A172 (cell line): ENCODE data around the gene KLKB1. TPM values are rescaled to one million over a fixed set of nuclear protein-coding genes. Genes with fewer than 3 reads are reported as not detected.
"Not testable (repeated sequence)": the region's sequence is repeated elsewhere in the genome, so short reads cannot be mapped to it uniquely, and the experiment has no call there.

ENCODE experiments used
- DNase-seq: peaks from one replicate; pipeline ENCODE4 v3.0.0-alpha.2; 2015; ENCODE audit warnings: low spot score
- total RNA-seq: library from RNA; depleted of rRNA; stranded (reverse); fragments of >200 nt; shearing (Covaris generic); gene quantifications from 2 replicates; pipeline ENCODE4 v1.2.3, GENCODE V29; 2014

The KLKB1 gene
- total RNA-seq, 1 experiment from 2014 or later, result not detected

DNA sequence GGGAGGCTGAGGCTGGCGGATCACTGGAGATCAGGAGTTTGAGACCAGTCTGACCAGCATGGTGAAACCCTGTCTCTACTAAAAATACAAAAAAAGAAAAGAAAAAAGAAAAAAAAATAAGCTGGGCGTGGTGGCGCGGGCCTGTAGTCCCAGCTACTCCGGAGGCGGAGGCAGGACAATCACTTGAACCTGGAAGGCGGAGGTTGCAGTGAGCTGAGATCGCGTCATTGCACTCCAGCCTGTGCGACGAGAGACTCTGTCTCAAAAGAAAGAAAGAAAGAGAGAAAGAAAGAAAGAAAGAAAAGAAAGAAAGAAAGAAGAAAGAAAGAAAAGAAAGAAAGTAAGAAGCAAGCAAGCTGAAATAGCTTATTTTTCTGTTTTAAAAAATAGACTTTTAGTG is 37.9 kb downstream of the KLKB1 start:
- not testable (repeated sequence) for DNase-seq

DNA sequence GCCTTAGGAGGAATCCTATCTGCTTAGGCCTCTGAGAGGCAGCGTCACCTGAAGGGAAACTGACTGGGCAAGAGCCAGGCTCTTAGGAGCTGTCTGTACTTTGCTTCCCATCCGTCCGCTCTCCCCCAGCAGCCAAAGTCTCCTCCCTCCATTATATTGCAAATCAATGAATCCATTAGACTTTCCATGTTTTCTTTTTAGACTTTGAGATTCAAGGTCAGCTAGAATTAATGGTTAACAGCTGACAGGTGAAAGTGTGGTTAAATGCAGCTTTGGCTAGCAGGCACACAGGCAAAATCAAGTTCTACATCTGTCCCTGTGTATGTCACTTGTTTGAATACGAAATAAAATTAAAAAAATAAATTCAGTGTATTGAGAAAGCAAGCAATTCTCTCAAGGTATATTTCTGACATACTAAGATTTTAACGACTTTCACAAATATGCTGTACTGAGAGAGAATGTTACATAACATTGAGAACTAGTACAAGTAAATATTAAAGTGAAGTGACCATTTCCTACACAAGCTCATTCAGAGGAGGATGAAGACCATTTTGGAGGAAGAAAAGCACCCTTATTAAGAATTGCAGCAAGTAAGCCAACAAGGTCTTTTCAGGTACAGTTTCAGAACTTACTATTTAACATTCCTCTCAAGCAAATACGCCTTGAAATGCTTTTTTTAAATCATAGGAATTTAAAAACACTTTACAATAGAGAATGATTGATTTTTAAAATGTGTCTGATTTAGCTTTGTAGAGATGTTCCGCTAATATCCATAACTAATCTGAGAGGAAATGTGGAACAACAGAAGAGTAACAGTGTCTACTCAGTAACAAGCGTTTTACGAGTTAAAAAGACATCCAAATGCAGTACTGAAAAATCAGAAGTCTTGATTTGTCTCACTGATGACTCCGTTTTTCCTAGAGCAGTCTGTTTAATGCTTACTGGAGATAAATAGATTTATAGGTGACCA is 38.7 kb downstream of the KLKB1 start, which contains the start of gene F11:
Gene F11, plus strand, starts transcription at position 507 of the 970 bp plus-strand sequence. CDS start 948 bp downstream, outside the sequence.
- no peak for DNase-seq

DNA sequence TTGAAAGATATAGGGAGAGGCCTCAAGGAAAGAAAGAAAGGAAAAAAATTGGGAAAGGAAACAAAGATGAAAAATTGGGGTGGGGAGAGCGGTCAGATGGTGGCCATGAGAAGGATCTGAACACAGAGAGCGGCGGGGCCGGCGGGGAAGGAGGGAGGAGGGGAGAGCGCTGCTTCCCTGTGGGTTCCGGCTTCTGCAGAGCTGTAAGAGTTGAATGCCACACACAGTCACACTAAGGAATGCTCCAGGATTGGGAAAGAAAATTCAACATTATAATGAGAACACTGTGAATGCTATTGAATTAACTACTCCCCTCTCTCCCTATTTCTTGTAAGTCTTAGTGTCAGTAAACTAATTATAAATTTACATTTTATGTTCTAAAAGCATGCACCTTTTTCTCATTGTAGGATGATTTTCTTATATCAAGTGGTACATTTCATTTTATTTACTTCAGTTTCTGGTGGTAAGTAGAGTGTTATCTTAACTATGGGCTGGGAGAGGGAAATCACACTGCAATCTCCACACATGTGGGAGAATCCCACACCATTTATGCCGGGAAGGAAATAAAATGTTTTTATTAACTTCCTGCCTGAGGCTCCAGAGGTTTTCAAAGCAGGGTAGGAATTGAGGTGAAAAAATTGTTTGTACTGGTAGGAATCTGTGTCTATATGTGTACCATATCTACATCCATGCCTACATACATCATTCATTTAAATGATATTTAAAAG is 39.6 kb downstream of the KLKB1 start:
- DNase-seq, result no peak

- no peak for DNase-seq
Observed at GRCh38 chr4:186271081-186271678, 43.9 kb downstream of the KLKB1 start.

DNA sequence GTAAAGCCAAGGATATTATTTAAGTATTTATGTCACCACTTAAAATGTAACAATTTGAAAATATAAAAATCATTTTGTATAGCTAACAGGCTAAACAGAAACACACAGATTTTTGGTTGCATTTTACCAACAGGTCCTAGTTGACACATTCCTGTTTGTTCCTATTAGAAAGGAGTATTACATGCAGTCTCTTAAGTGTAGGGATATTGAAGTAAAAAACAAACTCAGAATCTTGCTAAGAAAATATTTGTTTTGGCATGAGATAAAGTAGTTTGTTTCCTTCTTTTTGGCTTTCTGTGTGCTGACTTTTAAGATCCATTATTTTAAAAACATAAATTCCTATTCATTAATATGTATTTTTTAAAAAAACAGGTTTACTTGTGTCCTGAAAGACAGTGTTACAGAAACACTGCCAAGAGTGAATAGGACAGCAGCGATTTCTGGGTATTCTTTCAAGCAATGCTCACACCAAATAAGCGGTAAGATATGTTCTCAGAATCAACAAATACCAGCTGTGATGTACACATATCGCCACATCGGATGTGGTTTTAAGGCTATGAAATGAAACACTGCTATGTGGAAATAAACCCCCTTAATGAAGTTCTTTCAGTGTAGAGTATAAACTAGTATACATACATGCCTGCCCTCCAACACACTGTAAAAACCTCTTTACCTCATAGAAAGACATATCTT is 45.5 kb downstream of the KLKB1 start:
- no peak for DNase-seq

GRCh38 chr4:186273392-186273789 is 46.1 kb downstream of the KLKB1 start:
- not testable (repeated sequence) for DNase-seq

DNA sequence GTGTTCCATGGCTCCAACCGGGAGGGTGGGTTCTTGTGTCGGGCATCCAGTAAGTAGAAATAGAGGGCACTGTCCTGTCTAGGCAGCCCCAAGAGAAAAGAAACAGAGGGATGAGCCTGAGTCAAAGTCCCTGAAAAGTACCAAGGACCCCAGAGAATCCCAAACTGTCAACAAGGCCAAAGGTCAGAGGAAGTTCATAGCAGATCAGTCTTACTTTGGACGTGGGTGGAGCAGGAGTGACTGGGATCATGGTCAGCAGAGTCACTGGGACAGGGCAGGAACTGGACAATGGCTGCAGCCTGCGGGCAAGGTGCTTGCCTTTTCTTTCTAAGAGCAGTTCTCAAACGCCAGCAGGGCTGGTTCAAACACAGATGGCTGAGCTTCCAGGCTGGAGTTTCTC is 56.0 kb downstream of the KLKB1 start:
- no peak for DNase-seq

DNA sequence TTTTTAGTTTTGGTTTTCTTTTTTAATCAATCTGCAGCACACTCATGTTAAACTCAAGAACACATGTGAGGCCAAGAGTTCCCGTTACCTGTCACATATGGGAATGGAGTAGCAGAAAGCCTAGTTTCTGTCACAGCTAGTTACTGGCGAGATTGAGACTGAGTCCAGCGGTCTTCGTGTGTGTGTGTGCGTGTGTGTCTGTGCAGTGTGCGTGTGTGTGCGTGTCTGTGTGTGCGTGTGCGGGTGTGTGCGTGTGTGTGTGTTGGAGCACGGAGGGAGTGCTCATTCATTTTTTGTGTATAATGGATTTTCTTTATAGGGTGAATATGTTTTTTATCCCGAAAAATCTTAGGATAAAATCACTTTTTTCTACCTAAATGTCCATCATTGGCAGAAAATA is 57.8 kb downstream of the KLKB1 start:
- no peak for DNase-seq

DNA sequence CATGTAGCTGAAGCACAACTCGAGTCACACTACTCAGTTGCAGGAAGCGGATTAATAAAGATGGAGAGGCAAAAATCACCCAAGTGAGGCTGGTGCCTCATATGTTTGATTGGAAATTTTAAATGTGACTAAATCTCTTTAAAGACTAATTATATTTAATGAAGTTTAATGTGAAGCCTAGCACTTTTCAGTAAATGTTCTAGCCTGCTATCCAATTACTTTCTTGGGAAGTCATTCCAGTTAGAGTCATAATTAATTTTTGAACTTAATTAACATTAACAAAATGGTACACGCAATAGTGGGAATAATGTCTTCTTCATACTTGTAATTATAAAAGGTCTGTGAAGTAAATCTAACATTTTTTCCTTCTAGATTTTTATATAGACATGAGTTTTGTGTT is 59.3 kb downstream of the KLKB1 start:
- no peak for DNase-seq

DNA sequence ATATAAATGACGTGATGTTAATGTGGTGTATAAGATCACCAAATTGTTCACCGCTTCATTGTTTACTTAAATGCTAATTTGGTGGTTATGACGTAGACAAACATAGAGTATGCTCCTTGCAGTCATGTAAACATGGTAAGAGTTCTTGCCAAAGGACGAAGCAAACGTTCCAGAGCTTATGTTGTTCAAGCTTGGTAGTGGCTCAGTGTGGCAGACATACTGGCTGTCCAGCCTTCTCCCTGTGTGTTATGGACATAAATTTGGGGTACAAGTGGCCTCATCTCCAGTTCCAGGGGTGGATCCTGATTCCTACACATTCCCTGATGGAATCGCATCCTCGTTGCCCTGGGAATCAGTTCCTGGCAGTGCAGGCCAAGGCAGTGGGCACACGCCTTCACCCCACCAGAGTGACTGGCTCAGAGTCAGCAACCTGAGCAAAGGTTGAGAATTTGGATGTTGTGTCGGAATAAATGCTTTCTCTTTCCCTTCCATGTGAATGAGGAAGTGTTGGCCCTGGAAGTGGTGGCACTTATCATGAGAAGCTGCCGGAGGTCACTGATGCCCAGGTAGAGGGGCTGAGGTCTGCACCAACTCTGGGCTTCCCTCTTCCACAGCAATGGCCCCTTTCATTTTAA is 64.1 kb downstream of the KLKB1 start:
- DNase-seq, result no peak

- DNase-seq, result no peak
Observed at GRCh38 chr4:186294160-186294559, 66.9 kb downstream of the KLKB1 start.

DNA sequence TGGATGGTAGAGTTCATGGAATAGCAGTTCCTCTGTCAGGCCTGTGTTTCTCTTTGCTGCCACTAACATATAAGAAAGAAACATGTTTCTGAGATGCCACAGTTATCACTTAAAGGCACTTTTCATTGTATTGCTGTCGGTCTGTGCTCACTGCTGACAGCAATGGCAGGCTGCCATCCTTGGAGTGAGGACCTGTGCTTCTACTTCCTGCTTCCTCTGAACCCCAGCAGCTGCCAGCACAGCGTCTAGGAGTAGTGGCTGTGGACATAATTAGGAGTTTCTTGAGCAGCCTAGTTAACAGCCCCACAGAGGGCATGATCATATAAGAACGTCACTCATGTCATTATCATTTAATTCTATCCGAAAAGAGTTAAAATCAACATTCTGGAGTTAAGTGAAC is 69.2 kb downstream of the KLKB1 start:
- DNase-seq, result no peak

GRCh38 chr4:186297013-186297645 is 69.8 kb downstream of the KLKB1 start:
- peak; percentile 46 for DNase-seq

- DNase-seq, result no peak
Observed at GRCh38 chr4:186298031-186298647, 70.8 kb downstream of the KLKB1 start.

DNA sequence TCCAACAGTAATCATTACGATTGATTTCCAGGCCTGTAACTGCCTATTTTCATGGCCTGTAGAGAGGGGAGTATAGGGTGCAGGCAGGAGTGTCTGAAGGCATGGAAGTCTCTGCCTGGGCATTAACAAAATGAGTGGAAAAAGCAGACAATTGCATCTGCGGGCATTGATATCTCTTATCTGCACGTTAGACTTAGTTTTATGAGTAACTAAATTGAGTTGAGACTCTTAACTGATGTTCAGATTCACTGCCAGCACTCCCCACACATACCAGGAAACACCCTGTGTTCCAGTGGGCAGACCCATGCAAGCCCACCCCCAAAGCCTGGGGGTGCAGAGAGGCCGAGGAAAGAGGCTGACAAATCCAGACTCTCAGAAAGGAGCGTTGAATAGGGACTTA is 72.0 kb downstream of the KLKB1 start:
- DNase-seq, result no peak

- no peak for DNase-seq
Observed at GRCh38 chr4:186300659-186301390, 73.5 kb downstream of the KLKB1 start.

DNA sequence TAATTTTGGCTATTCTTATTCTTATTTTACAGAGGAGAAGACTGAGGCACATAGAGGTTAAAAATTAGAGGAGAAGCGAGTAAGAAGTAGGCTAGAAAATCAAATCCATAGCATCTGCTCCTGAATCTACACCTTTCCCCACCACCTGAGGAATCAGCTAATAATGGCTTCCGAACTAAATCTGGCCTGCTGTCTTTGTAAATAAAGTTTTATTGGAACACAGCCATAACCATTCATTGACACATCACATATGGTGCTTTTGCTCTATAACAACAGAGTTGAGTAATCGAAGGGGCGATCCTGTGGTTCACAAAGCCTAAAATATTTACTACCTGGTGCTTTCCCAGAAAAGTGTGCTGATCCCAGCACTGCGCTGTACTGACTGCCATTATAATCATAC is 76.9 kb downstream of the KLKB1 start:
- no peak for DNase-seq

DNA sequence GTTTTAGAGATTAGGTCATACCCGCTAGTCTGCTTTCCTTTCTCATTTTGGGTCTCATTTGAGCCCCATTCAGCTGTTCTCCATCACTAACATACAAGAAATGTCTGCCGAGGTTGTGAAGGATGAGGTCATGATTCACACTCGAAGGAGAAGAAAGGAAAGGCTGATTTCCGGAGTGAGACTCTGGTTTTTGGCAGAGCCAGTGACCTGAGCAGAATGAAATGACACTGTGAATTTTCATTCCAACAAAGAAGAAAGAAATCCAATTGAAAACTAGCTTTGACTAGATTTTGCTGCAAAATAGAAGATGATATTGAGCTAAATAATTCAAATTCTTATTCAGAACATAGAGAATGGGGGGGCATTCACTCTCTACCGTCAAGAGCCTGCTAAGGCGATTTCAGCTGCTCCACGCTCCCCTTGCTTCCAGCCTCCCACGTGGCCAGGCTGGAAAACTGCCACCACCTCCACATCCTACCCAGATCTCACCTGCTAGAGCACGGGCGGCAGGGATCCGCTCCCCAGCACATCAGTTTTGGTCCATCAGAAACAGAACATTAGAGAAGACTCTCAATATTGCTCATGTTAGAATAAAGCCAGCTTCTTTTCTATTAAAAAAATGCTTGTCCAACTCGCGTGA is 77.7 kb downstream of the KLKB1 start:
- peak; percentile 3 for DNase-seq

DNA sequence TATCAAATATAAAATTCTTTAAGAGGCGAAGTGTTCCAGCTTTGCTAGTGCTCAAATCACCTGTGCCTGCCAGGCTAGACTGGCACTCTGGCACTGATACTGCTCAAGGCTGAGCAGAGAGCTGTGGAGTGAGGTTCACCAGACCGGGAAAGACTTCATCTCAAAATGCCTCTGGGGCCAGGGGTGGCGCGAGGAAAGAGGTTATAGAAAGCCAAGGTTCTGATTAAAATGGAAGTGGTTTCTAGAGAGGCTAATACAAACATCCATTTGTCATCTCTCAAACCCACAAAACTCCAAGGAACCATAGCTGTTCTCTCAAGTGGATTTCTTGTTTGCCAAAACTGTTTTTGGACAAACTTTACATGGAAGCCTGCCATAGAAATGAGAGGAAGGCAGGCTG is 80.2 kb downstream of the KLKB1 start:
- no peak for DNase-seq
